Heart right ventricle (tissue), 16 donors: ENCODE data around the gene H2AZ2. TPM values are rescaled to one million over a fixed set of nuclear protein-coding genes. Genes with fewer than 3 reads are reported as not detected.
A peak's percentile ranks its signal among the peaks of the same experiment; 100 is the strongest.

ENCODE experiments used
- ATAC-seq, 8 donors: fragments of 200-7000 bp; cut with Tn5 transposase; one replicate each; pipeline ENCODE4 v1.9.1; 2020; ENCODE audit warnings: mild to moderate bottlenecking in 8 of 8, moderate library complexity in 8 of 8, moderate number of reproducible peaks in 1 of 8
- DNase-seq, 2 donors: peaks; one replicate each; pipeline ENCODE4 v3.0.0-alpha.2; 2020
- H3K27ac ChIP-seq, 10 donors: fragments of 200-600 bp; sonication (generic) in 2 of 10; one replicate each; pipeline versions ENCODE4 v1.5.0 to v1.8.0; 2020 to 2022; ENCODE audit warnings: mild to moderate bottlenecking in 3 of 10
- H3K27me3 ChIP-seq, 7 donors: fragments of 200-600 bp; one replicate each; pipeline ENCODE4 v1.8.0; 2021 to 2022; ENCODE audit warnings: mild to moderate bottlenecking in 2 of 7
- H3K36me3 ChIP-seq, 9 donors: fragments of 200-600 bp; sonication (generic) in 1 of 9; one replicate each; pipeline versions ENCODE4 v1.5.0 to v1.8.0; 2020 to 2022; ENCODE audit warnings: mild to moderate bottlenecking in 2 of 9
- H3K4me1 ChIP-seq, 9 donors: fragments of 200-600 bp; sonication (generic) in 1 of 9; one replicate each; pipeline versions ENCODE4 v1.5.0 to v1.8.0; 2020 to 2022; ENCODE audit warnings: mild to moderate bottlenecking in 4 of 9
- H3K4me3 ChIP-seq, 10 donors: fragments of 200-600 bp; sonication (generic) in 2 of 10; one replicate each; pipeline versions ENCODE4 v1.5.0 to v1.8.0; 2020 to 2022; ENCODE audit warnings: mild to moderate bottlenecking in 7 of 10, moderate library complexity in 2 of 10
- H3K9me3 ChIP-seq, 11 donors: fragments of 200-600 bp in 10 of 11; sonication (generic) in 2 of 11; one replicate each; pipeline versions ENCODE4 v1.5.0 to v1.8.0; 2013 to 2022; ENCODE audit warnings: mild to moderate bottlenecking in 2 of 11, control low read depth in 1 of 11, moderate library complexity in 1 of 11
- CTCF ChIP-seq, 9 donors: fragments of 200-600 bp; sonication (generic) in 2 of 9; IDR thresholded peaks; one replicate each; pipeline versions ENCODE4 v1.5.0 to v1.8.0; 2021 to 2022; ENCODE audit warnings: antibody characterized with exemption in 9 of 9, mild to moderate bottlenecking in 5 of 9, moderate library complexity in 1 of 9
- WGBS, 2 donors: extraction: QIAGEN DNeasy Blood & Tissue Kit; methylation state at CpG; one replicate each; pipeline ENCODE4 v1.1.7; 2013; ENCODE audit warnings: inconsistent platforms in 1 of 2; 5-methylcytosine and 5-hydroxymethylcytosine counted together
- intact Hi-C, 10 donors: fragments of 100-400 bp; cut with DNase I; formaldehyde crosslinking; loops; one replicate each; pipeline versions ENCODE4 v1.11.1 to v1.14.2; 2022
- polyA plus RNA-seq, 2 donors: library from polyadenylated mRNA; stranded (reverse); fragments of 200-250 nt; gene quantifications; one replicate each; pipeline ENCODE4 v1.2.3, GENCODE V29; 2013
- total RNA-seq, 10 donors: library from RNA; stranded (reverse); fragmentation: NEBNext Ultra II Directional in 3 of 10; extraction: Animal tissue kit (Norgen Biotek cat#: 25700) in 3 of 10; gene quantifications; one replicate each; pipeline versions ENCODE4 v1.2.1 to v1.2.4, GENCODE V29; 2021 to 2023
- donor health status: Arrhythmogenic right ventricular cardiomyopathy.
- donor health status: ischemic (EF 13 %, LVEDD 7.1; RV severe dilation, severe dysfunction).
- donor health status: healthy with polysubstance abuse.
- donor health status: DM: no; HTN: yes; CAD: no.
- donor health status: DM: no; HTN: no; CAD: no.
- donor health status: ischemic (EF 25% LVEDD 6.9; RV normal size, moderate dysfunction).
- donor health status: ischemic (EF 25% LVEDD 5.7; RV mildly dilated, moderate dysfunction).
- donor health status: healthy.
- donor health status: DM: yes; HTN: yes; CAD: no.
- donor health status: Ischemic cardiomyopathy.
- donor health status: ischemic (EF 35%, LVEDD 5.7; RV mildly dilated, moderate dysfunction).
- donor health status: nonischemic (EF 11% LVEDD 7.7; RV severe dilation, severe dysfunction).
- donor health status: DM: yes; HTN: yes; CAD: no.
- donor health status: PGD.
- donor health status: ischemic (EF 29% LVEDD 5.4; RV normal size, mild dysfunction).
- donor health status: nonischemic (EF 23%, LVEDD 6.1; RV moderate dilation, normal function).

Gene H2AZ2
- total and polyA plus RNA-seq, 12 donors = 109 to 280 (median 257) TPM

DNA sequence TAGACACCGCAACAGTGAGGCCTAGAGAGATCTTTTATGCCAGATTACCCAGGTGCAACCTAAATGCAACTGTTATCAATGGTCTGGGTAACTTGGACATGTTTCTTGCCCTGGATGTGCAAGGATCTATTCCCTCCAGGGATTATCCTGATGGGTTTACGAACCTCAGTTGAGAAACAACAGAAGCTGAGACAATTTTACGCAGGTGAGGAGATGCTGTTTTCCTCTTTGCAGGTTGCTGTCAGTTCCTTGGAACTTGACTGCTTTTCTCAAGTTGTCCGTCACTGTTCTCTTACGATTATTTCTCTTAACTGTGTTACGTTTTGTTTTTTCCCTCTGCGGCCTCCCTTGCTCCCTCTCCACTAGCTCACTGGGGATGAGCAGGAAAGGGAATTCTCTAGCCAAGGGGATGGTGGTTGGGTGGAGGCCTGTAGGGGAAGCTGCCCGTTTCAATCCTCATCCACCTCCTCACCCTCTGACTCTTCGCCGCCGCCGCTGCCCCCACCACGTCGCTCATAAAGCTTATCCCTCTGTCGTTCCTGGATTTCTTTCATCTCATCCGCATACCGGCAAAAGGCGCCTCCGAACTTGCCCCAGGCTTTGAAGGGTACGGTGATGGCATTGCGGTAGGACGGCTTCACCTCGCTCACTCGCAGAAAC lies 36.2 kb upstream of the H2AZ2 start:
- peak in 1 of 8 donors; percentile 6 for ATAC-seq
- H3K27me3 ChIP-seq = no peaks in the 10 kb centered on the region
- peak overlapping the region in 9 of 10 donors; percentile 92 to 98 (median 97) for H3K27ac ChIP-seq
- no peaks in the 10 kb centered on the region for H3K9me3 ChIP-seq
- DNase-seq = no peak
- no peak for TF ChIP-seq CTCF (IDR thresholded peaks at IDR 0.05)
- H3K4me1 ChIP-seq = peaks cover 9 to 69% (median 54%) of the 10 kb centered on the region in 9 donors
- WGBS, 2 donors = 12 to 18% methylated on average over 24 of the region's 24 CpGs
- H3K4me3 ChIP-seq = peak overlapping the region; percentile 55 to 97 (median 90)
- H3K36me3 ChIP-seq = peaks cover 0 to 39% (median 0%) of the 10 kb centered on the region in 9 donors
- intact Hi-C loops = loop anchor here in 2 of 10 donors (2.0 to 10.0 kb wide), 4 partner anchors 37 to 231 kb away; partner anchors contain the start of genes H2AZ2 (in 1 of the 2) and TBRG4 (in 1 of the 2)

GRCh38 chr7:44882899-44883298 lies 35.0 kb upstream of the H2AZ2 start:
- 31 to 44% methylated on average over 3 of the region's 3 CpGs for WGBS, 2 donors
- no peaks in the 10 kb centered on the region for H3K9me3 ChIP-seq
- ATAC-seq (no peak), DNase-seq (no peak)
- intact Hi-C loops = loop anchor here in 1 of 10 donors (5.0 to 10.0 kb wide), 3 partner anchors 36 to 232 kb away; partner anchors contain the start of genes H2AZ2 and TBRG4
- peaks cover 9 to 80% (median 65%) of the 10 kb centered on the region in 9 donors for H3K4me1 ChIP-seq
- no peak for TF ChIP-seq CTCF (IDR thresholded peaks at IDR 0.05)
- H3K36me3 ChIP-seq = peaks cover 0 to 46% (median 0%) of the 10 kb centered on the region in 9 donors
- H3K4me3 ChIP-seq = peak overlapping the region in 9 of 10 donors; percentile 6 to 97 (median 89)
- H3K27me3 ChIP-seq = no peaks in the 10 kb centered on the region
- peak overlapping the region in 2 of 10 donors; percentile 11 to 98 for H3K27ac ChIP-seq

- peaks cover 9 to 84% (median 68%) of the 10 kb centered on the region in 9 donors for H3K4me1 ChIP-seq
These were observed 33.7 kb upstream of the H2AZ2 start for GRCh38 chr7:44881610-44882009.

More at GRCh38 chr7:44881610-44882009, 33.7 kb upstream of the H2AZ2 start:
- Histone ChIP-seq H3K9me3 (no peaks in the 10 kb centered on the region), H3K27me3 (no peaks in the 10 kb centered on the region), H3K36me3 (peaks cover 0 to 46% (median 0%) of the 10 kb centered on the region in 9 donors), H3K27ac (peak overlapping the region in 4 of 10 donors; percentile 8 to 46 (median 18)), H3K4me3 (peak overlapping the region; percentile 1 to 97 (median 86))
- DNase-seq (no peak), ATAC-seq (no peak)
- TF ChIP-seq CTCF (IDR thresholded peaks at IDR 0.05) = no peak
- intact Hi-C loops = loop anchor here in 1 of 10 donors (5.0 to 10.0 kb wide), 3 partner anchors 34 to 233 kb away; partner anchors contain the start of genes H2AZ2 and TBRG4
